ENCODE measurements around the gene CHST8.

CHST8 gene

GRCh38 chr19:33769208-33769607 is 147.5 kb downstream of the CHST8 start:
- no peak for DNase-seq (ENCODE audit: low read depth)

- no peak for DNase-seq (ENCODE audit: low read depth)
Observed at GRCh38 chr19:33770107-33770506, 148.4 kb downstream of the CHST8 start.

GRCh38 chr19:33771384-33772101 is 149.8 kb downstream of the CHST8 start:
- no peak for DNase-seq (ENCODE audit: low read depth)

GRCh38 chr19:33772102-33772857 is 150.5 kb downstream of the CHST8 start:
- DNase-seq (ENCODE audit: low read depth): no peak

- no peak for DNase-seq (ENCODE audit: low read depth)
Observed at GRCh38 chr19:33772858-33773180, 151.1 kb downstream of the CHST8 start.

- DNase-seq (ENCODE audit: low read depth): no peak
Observed at GRCh38 chr19:33773704-33774624, 152.2 kb downstream of the CHST8 start.

- no peak for DNase-seq (ENCODE audit: low read depth)
Observed at GRCh38 chr19:33774751-33775150, 153.0 kb downstream of the CHST8 start.

- DNase-seq (ENCODE audit: low read depth): no peak
Observed at GRCh38 chr19:33775731-33776487, 154.2 kb downstream of the CHST8 start.

GRCh38 chr19:33777351-33777750 is 155.6 kb downstream of the CHST8 start:
- no peak for DNase-seq (ENCODE audit: low read depth)

GRCh38 chr19:33777753-33778088 is 156.0 kb downstream of the CHST8 start:
- no peak for DNase-seq (ENCODE audit: low read depth)

GRCh38 chr19:33778089-33778791 is 156.5 kb downstream of the CHST8 start:
- no peak for DNase-seq (ENCODE audit: low read depth)

- DNase-seq (ENCODE audit: low read depth): no peak
Observed at GRCh38 chr19:33779849-33780248, 158.1 kb downstream of the CHST8 start.

GRCh38 chr19:33780251-33780650 is 158.5 kb downstream of the CHST8 start:
- DNase-seq (ENCODE audit: low read depth): no peak

- DNase-seq (ENCODE audit: low read depth): no peak
Observed at GRCh38 chr19:33780746-33781145, 159.0 kb downstream of the CHST8 start.

- no peak for DNase-seq (ENCODE audit: low read depth)
Observed at GRCh38 chr19:33781415-33781935, 159.7 kb downstream of the CHST8 start.

GRCh38 chr19:33781996-33782395 is 160.2 kb downstream of the CHST8 start:
- no peak for DNase-seq (ENCODE audit: low read depth)

GRCh38 chr19:33784432-33784831 is 162.7 kb downstream of the CHST8 start:
- no peak for DNase-seq (ENCODE audit: low read depth)

- no peak for DNase-seq (ENCODE audit: low read depth)
Observed at GRCh38 chr19:33785795-33786194, 164.0 kb downstream of the CHST8 start.

GRCh38 chr19:33788676-33789075 is 166.9 kb downstream of the CHST8 start:
- no peak for DNase-seq (ENCODE audit: low read depth)

- no peak for DNase-seq (ENCODE audit: low read depth)
Observed at GRCh38 chr19:33789344-33789743, 167.6 kb downstream of the CHST8 start.

GRCh38 chr19:33794683-33795369 is 173.1 kb downstream of the CHST8 start:
- DNase-seq (ENCODE audit: low read depth): no peak
